Urothelium cell line (cell line): Measurements from ENCODE around the gene CAB39.
"Not testable (repeated sequence)": the region's sequence is repeated elsewhere in the genome, so short reads cannot be mapped to it uniquely, and the experiment has no call there.

Source experiments
- DNase-seq: peaks from one replicate; pipeline ENCODE4 v3.0.0; 2011; ENCODE audit warnings: low spot score, mixed read lengths
- FAIRE-seq: peaks from 2 replicates; lab custom pipeline; 2011; peaks lifted over from hg19 to GRCh38; lab: Jason Lieb, UNC

CAB39 gene

GRCh38 chr2:230713331-230714135 lies 891 bp downstream of the CAB39 start:
- peak; percentile 13 for DNase-seq
- FAIRE-seq = no peak

- FAIRE-seq = no peak
- DNase-seq = peak; percentile 42
Measured at GRCh38 chr2:230714136-230714480, 1.5 kb downstream of the CAB39 start.

DNA sequence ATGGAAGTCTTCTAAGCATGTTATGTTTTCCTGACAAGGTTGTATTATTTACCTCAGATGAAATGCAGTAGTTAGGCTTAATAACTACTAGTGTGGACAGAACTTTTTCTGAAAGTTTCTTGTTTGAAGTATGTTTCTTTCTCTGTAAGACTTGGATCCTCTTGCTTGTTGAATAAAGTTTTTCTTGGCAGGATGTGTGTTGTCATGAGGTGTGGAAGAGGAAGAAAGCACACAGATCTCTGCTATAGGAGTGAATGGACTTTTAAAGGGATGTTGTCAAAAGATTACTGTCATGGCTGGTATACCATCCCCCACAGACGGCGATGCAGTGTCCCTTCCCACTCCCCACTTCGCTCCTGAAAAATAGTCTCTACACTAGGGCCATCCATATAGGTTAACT lies 2.6 kb downstream of the CAB39 start:
- no peak for DNase-seq
- no peak for FAIRE-seq

DNA sequence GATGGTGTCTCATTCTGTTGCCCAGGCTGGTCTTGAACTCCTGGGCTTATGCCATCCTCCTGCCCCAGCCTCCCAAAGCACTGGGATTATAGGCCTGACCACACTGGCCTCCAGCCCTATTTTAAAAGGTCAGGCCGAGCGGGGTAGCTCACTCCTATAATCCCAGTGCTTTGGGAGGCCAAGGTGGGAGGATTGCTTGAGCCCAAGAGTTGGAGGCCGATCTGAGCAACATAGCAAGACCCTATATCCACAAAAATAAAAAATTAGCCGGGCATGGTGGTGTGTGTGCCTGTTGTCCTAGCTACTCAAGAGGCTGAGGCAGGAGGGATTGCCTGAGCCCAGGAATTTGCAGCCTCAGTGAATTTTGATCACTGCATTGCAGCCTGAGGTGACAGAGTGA lies 3.9 kb downstream of the CAB39 start:
- no peak for DNase-seq
- no peak for FAIRE-seq

DNA sequence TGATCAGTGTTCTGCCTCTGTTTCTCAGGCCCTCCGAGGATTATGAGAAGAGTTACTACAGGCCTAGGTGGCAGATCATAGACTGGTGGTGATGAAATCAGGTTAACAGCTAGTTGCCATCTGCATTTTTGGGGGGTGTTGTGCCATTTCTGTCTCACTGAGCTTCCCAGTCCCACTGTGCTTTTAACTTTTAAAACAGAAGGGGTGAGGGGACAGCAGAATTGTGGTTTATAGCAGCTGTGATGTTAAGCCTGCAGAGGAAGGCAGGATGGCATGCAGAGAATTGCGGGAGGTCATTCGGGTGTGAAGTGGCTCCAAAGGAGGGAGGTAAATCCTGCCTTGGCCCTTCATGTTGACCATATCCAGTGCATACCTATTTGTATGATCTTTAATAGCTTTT lies 5.0 kb downstream of the CAB39 start:
- DNase-seq = no peak
- FAIRE-seq = no peak

DNA sequence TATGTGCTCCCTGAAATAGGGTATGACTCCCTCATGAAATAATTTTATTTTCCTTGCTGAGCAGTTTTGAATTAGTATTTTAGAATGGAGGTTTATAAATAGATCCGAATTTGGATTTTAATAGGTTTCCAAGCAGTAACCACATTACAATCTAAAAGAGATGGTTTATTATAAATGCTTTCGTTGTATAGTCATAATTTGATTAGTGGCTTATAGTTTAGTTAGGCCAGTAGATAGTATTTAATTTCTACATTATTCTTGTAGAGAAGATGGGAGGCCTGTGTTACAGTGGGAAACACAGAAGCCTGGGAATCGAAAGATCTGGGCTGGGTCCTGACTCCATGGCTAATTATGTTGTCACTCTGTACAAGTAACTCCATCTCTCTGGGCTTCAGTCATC lies 6.7 kb downstream of the CAB39 start:
- DNase-seq = no peak
- no peak for FAIRE-seq

GRCh38 chr2:230721712-230722111 lies 9.1 kb downstream of the CAB39 start:
- FAIRE-seq = no peak
- no peak for DNase-seq

DNA sequence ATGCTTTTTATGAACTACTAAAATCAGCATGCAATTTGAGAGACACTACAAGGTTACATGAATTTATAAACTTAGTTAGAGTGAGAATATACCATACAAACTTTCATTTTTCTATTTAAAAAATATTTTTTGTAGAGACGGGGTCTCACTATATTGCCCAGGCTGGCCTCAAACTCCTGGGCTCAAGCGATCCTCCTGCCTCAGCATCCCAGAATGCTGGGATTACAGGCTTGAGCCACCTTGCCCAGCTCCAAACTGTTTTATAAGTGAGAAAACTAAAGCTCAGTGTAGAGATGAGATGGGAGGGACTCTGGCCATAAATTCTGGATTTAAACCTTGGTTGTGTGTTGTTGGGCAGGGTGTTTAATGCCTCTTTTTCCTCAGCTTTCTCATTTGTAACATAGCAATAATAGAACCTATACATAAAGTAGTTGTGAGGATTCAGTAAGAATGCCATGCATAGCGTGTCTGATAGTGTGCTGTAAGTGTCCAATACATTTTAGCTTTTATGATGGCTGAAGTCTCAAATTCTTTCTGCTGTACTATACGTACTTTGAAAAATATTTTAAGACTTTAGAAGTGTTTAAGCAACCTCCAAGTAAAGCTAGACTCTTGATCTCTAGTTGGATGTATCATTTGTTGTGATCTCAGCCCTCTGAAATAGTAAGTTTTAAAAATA lies 9.7 kb downstream of the CAB39 start:
- FAIRE-seq (no peak), DNase-seq (no peak)

DNA sequence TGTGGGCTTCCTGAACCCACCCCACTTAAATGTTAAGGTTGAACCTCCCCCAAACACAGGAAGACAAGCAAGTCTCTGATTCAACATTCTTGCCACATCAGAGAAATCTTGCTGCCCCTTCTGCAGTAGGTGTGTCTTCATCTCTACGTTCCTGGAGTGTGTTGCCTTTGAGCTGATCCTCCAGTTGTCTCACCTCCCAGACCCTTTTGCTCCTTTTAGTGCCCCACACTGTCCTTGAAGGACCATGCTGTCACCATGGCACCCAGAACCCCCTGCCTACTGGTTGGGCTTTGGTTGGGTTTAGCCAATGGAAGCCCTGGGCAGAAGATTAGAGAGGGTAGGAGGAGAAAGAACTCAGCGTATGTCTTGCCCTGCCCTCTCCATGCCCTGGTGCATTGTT lies 10.7 kb downstream of the CAB39 start:
- DNase-seq (no peak), FAIRE-seq (no peak)

DNA sequence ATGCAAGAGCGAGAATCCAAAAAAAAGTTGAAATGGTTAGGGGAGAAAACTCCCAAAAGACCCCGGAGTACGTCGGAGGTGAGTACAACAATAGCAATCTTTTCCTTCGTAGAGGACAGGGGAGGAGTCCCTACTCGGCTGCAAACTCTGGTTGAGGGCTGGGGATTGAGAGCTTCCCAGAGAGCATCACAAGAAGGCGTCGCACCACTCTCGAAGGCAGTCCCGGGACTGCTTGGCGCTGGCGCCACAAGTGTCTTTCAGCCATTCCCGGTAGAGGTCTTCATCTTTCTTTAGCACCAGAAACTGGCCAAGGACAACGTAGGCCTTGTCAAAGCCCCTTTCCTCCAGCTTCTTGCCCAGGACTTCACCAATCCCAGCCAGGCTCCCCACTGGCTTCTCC lies 12.3 kb downstream of the CAB39 start:
- FAIRE-seq, DNase-seq: not testable (repeated sequence)

GRCh38 chr2:230731512-230731911 lies 18.9 kb downstream of the CAB39 start:
- DNase-seq (no peak), FAIRE-seq (no peak)

DNA sequence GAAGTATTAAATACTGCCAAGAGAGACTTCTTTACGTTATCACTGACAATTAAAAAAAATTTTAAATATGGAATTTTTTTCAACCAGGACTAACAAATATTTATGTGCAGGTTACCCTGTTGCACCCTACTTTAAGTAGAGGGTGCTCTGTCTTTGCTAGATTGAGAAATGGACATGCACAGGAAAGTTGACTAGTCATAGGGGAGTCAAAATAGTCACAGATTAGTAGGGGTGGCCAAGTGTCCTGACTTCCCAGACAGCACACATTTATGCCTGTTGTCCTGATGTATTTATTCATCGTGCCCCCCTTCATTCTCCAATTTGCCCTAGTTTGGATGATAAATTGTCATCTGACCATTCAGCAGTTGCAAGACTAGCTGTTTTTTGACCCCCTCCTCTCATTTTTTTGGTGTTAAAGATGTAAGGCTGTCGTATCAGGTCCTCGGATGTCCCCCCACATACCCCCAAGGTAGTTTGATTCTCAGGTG lies 20.3 kb downstream of the CAB39 start:
- DNase-seq = no peak
- FAIRE-seq = no peak

DNA sequence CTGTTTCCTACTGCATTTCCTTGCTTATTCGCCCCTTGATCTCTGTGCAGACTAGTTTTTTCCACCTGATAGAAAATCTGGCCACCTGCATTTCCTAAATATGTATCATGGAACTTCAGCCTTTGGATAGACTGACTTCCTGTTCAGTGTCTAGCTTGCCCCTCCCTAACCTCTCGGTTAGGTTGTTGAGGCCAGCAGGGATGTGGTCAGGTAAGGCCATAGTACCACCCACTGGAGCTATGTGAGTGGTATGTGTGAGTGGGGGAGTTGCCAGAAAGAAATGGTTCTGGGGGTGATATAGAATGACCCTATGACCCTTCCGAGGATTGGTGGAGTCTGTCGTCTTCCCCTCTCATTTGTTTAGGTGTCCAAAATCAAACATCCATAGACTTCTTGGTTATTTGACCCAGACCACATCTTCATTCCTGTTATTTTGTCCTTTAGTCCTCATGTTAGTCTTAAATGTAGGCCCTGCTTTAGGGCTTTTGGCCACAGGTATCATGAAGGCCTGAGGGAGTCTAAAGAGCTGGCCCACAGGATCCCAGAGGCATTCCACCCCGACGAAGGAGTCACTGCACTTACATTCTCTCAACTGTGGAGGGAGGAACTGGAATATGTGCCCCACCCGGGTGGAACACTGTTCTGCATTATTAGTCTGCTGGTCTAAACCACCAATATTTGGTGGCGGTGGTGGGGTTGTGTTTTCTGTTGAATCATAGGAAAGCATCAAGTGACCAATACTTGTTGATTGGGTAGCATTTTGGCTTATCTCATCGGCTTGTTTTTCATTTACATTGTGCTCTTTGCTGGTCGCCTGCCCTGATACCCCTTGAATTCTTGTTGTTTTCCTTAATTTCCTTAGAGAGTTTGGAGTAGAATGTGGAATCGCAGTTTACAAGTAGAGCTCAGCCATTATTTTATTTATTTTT lies 21.9 kb downstream of the CAB39 start:
- FAIRE-seq (no peak), DNase-seq (no peak)

- DNase-seq = no peak
Measured at GRCh38 chr2:230735884-230736283, 23.2 kb downstream of the CAB39 start.

GRCh38 chr2:230737300-230737699 lies 24.7 kb downstream of the CAB39 start:
- FAIRE-seq (no peak), DNase-seq (no peak)

More at GRCh38 chr2:230735884-230736283, 23.2 kb downstream of the CAB39 start:
- no peak for FAIRE-seq

DNA sequence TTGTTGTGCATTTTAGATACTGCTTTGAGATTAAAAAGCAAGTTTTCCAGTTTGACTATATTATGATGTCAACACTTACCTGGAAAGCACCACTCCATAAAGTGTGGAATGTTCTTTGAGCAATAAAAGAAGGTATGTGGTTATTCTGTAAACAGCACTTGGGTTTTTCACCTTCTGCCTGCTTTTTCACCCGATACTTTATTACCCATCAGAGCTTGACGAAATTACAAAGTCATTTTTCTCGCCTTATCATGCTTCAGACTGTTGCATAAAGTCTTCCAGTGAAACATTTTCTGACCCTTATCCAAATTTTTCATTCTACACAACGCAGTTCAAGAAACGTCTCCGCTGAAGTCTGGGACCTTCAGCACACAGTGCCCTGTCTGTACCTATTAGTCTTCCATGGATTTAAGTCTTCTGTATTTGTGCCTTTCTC lies 25.2 kb downstream of the CAB39 start:
- FAIRE-seq = no peak
- DNase-seq = no peak

DNA sequence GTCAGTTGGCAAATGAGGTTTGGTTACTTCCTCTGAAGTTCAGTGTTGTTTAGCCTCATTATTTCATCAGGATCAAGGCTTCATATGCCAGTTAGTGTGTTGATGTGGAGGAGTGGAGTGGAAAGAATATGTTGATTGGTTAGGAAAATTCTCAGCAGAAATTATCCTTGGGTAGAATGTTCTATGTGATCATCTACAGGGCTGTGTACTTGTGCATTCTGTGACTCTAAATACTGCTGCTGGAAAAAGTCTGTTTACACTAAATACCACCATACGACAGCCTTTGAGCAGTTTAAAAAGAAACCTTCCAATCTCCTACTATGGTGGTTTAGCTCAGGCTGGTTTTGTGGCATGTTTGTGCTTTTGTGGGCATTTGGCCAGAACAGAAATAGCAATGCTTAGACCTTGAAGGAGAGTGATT lies 25.8 kb downstream of the CAB39 start:
- no peak for FAIRE-seq
- DNase-seq = no peak

DNA sequence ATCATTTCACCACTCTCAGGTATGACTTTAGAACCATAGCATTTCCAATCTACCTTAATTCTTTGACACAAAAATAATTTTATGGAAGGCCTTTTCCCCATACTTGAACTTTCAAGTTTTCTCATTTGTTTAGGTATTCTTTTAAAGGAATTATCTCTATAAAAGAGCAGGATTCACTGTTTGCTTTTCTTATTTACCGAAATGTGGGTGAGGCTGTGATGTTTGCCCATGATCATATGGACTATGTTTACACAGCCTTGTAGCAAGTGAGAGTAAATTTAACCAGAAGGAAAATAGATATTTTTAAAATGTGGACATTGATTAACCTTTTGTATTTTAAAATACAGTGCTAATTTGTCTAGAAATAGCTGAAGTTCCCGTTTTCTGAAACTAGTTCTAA lies 26.3 kb downstream of the CAB39 start:
- FAIRE-seq = no peak
- DNase-seq = no peak

DNA sequence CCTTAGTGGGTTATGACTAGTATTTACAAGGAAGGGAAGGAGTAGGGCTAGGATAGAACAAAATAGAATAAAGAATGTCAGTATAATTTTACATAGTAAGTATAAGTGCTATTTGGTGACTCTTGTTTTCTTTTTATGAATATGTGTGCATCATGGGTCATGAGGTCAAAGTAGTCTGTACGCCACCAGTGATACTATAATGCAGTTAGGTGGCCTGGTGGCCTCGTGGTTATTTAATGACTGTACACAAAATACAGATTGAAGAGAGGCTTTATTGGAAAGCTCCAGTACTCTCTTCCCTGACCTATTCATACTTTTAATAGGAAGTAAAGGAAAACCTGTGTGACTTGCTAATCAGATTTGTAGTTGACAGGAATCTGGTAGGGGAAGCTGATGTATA lies 27.3 kb downstream of the CAB39 start:
- no peak for FAIRE-seq
- no peak for DNase-seq

GRCh38 chr2:230742781-230743180 lies 30.1 kb downstream of the CAB39 start:
- FAIRE-seq = no peak
- no peak for DNase-seq

- DNase-seq (no peak), FAIRE-seq (no peak)
Measured at GRCh38 chr2:230746213-230746612, 33.6 kb downstream of the CAB39 start.
